Measurements from ENCODE around the gene STK17B.

The STK17B gene

GRCh38 chr2:196183528-196184231 is 12.3 kb upstream of the STK17B start:
- no peak for DNase-seq

- no peak for DNase-seq
These were observed 11.7 kb upstream of the STK17B start for GRCh38 chr2:196183172-196183473.

GRCh38 chr2:196182439-196183171 is 11.2 kb upstream of the STK17B start:
- no peak for DNase-seq

- DNase-seq, result no peak
These were observed 10.1 kb upstream of the STK17B start for GRCh38 chr2:196181484-196181883.

- DNase-seq, result no peak
These were observed 5.7 kb upstream of the STK17B start for GRCh38 chr2:196177124-196177523.

GRCh38 chr2:196176142-196176738 is 4.9 kb upstream of the STK17B start:
- DNase-seq, result no peak

GRCh38 chr2:196174404-196174803 is 3.0 kb upstream of the STK17B start:
- DNase-seq, result no peak

GRCh38 chr2:196173505-196173904 is 2.1 kb upstream of the STK17B start:
- no peak for DNase-seq

- no peak for DNase-seq
These were observed 1.6 kb upstream of the STK17B start for GRCh38 chr2:196172951-196173350.

GRCh38 chr2:196171946-196172345 is 568 bp upstream of the STK17B start:
- peak; percentile 70 for DNase-seq

GRCh38 chr2:196170606-196171247 is 651 bp downstream of the STK17B start:
- peak; percentile 26 for DNase-seq

GRCh38 chr2:196170213-196170605 is 1.2 kb downstream of the STK17B start:
- peak; percentile 29 for DNase-seq

GRCh38 chr2:196169516-196169915 is 1.9 kb downstream of the STK17B start:
- DNase-seq, result no peak

- DNase-seq, result no peak
These were observed 3.2 kb downstream of the STK17B start for GRCh38 chr2:196168181-196168580.

GRCh38 chr2:196167666-196168065 is 3.7 kb downstream of the STK17B start:
- no peak for DNase-seq

- no peak for DNase-seq
These were observed 4.5 kb downstream of the STK17B start for GRCh38 chr2:196166876-196167275.

GRCh38 chr2:196165016-196165415 is 6.4 kb downstream of the STK17B start:
- DNase-seq, result no peak

- no peak for DNase-seq
These were observed 8.1 kb downstream of the STK17B start for GRCh38 chr2:196163285-196163684.

GRCh38 chr2:196162586-196163175 is 8.7 kb downstream of the STK17B start:
- no peak for DNase-seq

GRCh38 chr2:196160946-196161345 is 10.4 kb downstream of the STK17B start:
- DNase-seq, result no peak

GRCh38 chr2:196160101-196160500 is 11.3 kb downstream of the STK17B start:
- DNase-seq, result no peak

GRCh38 chr2:196159221-196159892 is 12.0 kb downstream of the STK17B start:
- no peak for DNase-seq

- no peak for DNase-seq
These were observed 15.8 kb downstream of the STK17B start for GRCh38 chr2:196155575-196155974.
